Kidney (tissue), 14 donors: ENCODE data around the gene RNF11. TPM values are rescaled to one million over a fixed set of nuclear protein-coding genes. Genes with fewer than 3 reads are reported as not detected.

Source experiments
- DNase-seq, 5 donors: peaks; one replicate each; pipeline ENCODE4 v3.0.0-alpha.2; 2013 to 2020
- FAIRE-seq: peaks from 2 replicates; lab custom pipeline; 2012; peaks lifted over from hg19 to GRCh38; lab: Jason Lieb, UNC
- H3K27ac ChIP-seq, 2 donors: one replicate each; pipeline ENCODE4 v1.7.0; 2013; ENCODE audit warnings: low read depth in 2 of 2, low read length in 2 of 2, inconsistent platforms in 1 of 2
- H3K27me3 ChIP-seq: one replicate; pipeline ENCODE4 v1.7.1; 2013; ENCODE audit warnings: low read length, inconsistent platforms; ENCODE audit not compliant: control insufficient read depth, insufficient read depth
- H3K36me3 ChIP-seq, 3 donors: one replicate each; pipeline versions ENCODE4 v1.7.0 to v1.7.1; 2013; ENCODE audit warnings: low read length in 3 of 3, control low read depth in 1 of 3, inconsistent platforms in 1 of 3; ENCODE audit not compliant: insufficient read depth in 3 of 3, control insufficient read depth in 2 of 3
- H3K4me1 ChIP-seq, 3 donors: one replicate each; pipeline versions ENCODE4 v1.7.0 to v1.7.1; 2013; ENCODE audit warnings: low read length in 3 of 3, inconsistent platforms in 1 of 3, low read depth in 1 of 3; ENCODE audit not compliant: control insufficient read depth in 2 of 3, insufficient read depth in 2 of 3
- H3K4me3 ChIP-seq, 3 donors: one replicate each; pipeline versions ENCODE4 v1.7.0 to v1.8.1; 2013; ENCODE audit warnings: low read length in 3 of 3, control low read depth in 1 of 3, inconsistent platforms in 1 of 3
- H3K9ac ChIP-seq, 3 donors: one replicate each; pipeline versions ENCODE4 v1.7.0 to v1.7.1; 2013; ENCODE audit warnings: low read length in 3 of 3, control low read depth in 1 of 3, inconsistent platforms in 1 of 3
- H3K9me3 ChIP-seq, 3 donors: one replicate each; pipeline versions ENCODE4 v1.7.0 to v1.7.1; 2013; ENCODE audit warnings: low read length in 3 of 3, control low read depth in 1 of 3, inconsistent platforms in 1 of 3; ENCODE audit not compliant: control insufficient read depth in 2 of 3, insufficient read depth in 1 of 3
- CTCF ChIP-seq: IDR thresholded peaks from 3 replicates; pipeline ENCODE4 v1.5.1; 2012; ENCODE audit warnings: mild to moderate bottlenecking, moderate library complexity, borderline replicate concordance; ENCODE audit not compliant: insufficient read depth; ENCODE audit errors: extremely low read depth
- intact Hi-C: fragments of 100-400 bp; cut with DNase I; formaldehyde crosslinking; loops from one replicate; pipeline ENCODE4 v1.11.1; 2022
- polyA plus RNA-seq: library from polyadenylated mRNA; stranded (reverse); fragments of 350-450 nt; fragmentation: Illumina TruSeq; extraction: RNeasy Lipid Tissue Mini Kit (QIAGEN cat#74804); gene quantifications from one replicate; pipeline ENCODE4 v1.2.3, GENCODE V29; 2014; ENCODE audit warnings: low read depth, low replicate concordance; ENCODE audit not compliant: insufficient read depth
- total RNA-seq: library from RNA; stranded (reverse); fragmentation: NEBNext Ultra II Directional; extraction: Animal tissue kit (Norgen Biotek cat#: 25700); gene quantifications from one replicate; pipeline ENCODE4 v1.2.1, GENCODE V29; 2021
- donor health status: control.
- donor health status: control.
- donor health status: control.
- donor health status: control.
- donor health status: control.
- donor health status: DM: yes; HTN: yes; CAD: no.
- donor health status: Normal renal cell carcinoma (clear cell type).

RNF11 gene
- total and polyA plus RNA-seq, 2 donors from 2014 or later = 62.5 to 105 TPM

DNA sequence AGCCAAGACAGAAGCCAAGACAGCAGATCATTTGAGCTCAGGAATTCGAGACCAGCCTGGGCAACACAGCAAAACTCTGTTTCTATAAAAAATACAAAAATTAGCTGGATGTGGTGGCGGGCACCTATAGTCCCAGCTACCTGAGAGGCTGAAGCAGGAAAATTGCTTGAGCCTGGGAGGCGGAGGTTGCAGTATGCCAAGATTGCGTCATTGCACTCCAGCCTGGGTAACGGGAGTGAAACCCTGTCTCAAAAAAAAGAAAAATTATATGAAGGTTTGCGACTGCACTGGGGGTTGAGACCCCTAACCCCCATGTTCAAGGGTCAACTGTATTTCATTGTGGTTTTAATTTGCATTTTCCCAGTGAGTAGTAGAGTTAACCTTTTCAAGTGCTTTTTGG lies 16.3 kb downstream of the RNF11 start:
- FAIRE-seq (no peak), DNase-seq (no peak)
- peaks cover 0 to 4% (median 2%) of the 10 kb centered on the region in 3 donors for H3K4me1 ChIP-seq
- no peaks in the 10 kb centered on the region for H3K36me3 ChIP-seq
- no peak for TF ChIP-seq CTCF
- intact Hi-C loops = no loop called here
- no peak overlapping the region for H3K4me3 ChIP-seq
- no peaks in the 10 kb centered on the region for H3K9me3 ChIP-seq
- H3K27ac ChIP-seq = no peak overlapping the region
- no peaks in the 10 kb centered on the region for H3K27me3 ChIP-seq
- H3K9ac ChIP-seq = no peak overlapping the region

- no peak for TF ChIP-seq CTCF
- Histone ChIP-seq H3K4me1 (peaks cover 0 to 12% (median under 1%) of the 10 kb centered on the region in 3 donors), H3K27me3 (no peaks in the 10 kb centered on the region), H3K27ac (no peak overlapping the region), H3K4me3 (no peak overlapping the region), H3K9ac (no peak overlapping the region), H3K36me3 (no peaks in the 10 kb centered on the region), H3K9me3 (no peaks in the 10 kb centered on the region)
- FAIRE-seq (no peak), DNase-seq (no peak)
- intact Hi-C loops = no loop called here
Measured at GRCh38 chr1:51253691-51254090, 17.6 kb downstream of the RNF11 start.

- Histone ChIP-seq H3K4me1 (peaks cover 0 to 24% (median 7%) of the 10 kb centered on the region in 3 donors), H3K4me3 (no peak overlapping the region), H3K27me3 (no peaks in the 10 kb centered on the region), H3K27ac (no peak overlapping the region), H3K9me3 (no peaks in the 10 kb centered on the region), H3K36me3 (no peaks in the 10 kb centered on the region), H3K9ac (no peak overlapping the region)
- intact Hi-C loops = no loop called here
- no peak for TF ChIP-seq CTCF
- FAIRE-seq (no peak), DNase-seq (no peak)
Measured at GRCh38 chr1:51255331-51255730, 19.3 kb downstream of the RNF11 start.
